ENCODE measurements around the gene STK32C.
A peak's percentile ranks its signal among the peaks of the same experiment; 100 is the strongest.
"Not testable (repeated sequence)": the region's sequence is repeated elsewhere in the genome, so short reads cannot be mapped to it uniquely, and the experiment has no call there.

Gene STK32C

GRCh38 chr10:132307823-132308586, at the start of gene STK32C:
TSS of gene STK32C (minus strand) at chr10:132307950. CDS start at chr10:132307833, 117 bp downstream.
- no peak for DNase-seq (ENCODE audit: low spot score)

GRCh38 chr10:132356621-132357195, 49.0 kb upstream of the STK32C start:
- DNase-seq (ENCODE audit: low spot score): no peak
- FAIRE-seq: no peak

More at GRCh38 chr10:132307823-132308586, at the start of gene STK32C:
- no peak for FAIRE-seq

- FAIRE-seq: no peak
- DNase-seq (ENCODE audit: low spot score): no peak
Observed at GRCh38 chr10:132355754-132356153, 48.0 kb upstream of the STK32C start.

GRCh38 chr10:132355297-132355696, 47.5 kb upstream of the STK32C start:
- no peak for FAIRE-seq

GRCh38 chr10:132354356-132355094, 46.8 kb upstream of the STK32C start:
- FAIRE-seq: no peak
- no peak for DNase-seq (ENCODE audit: low spot score)

More at GRCh38 chr10:132355297-132355696, 47.5 kb upstream of the STK32C start:
- no peak for DNase-seq (ENCODE audit: low spot score)

- FAIRE-seq (no peak), DNase-seq (ENCODE audit: low spot score) (no peak)
Observed at GRCh38 chr10:132353456-132354355, 46.0 kb upstream of the STK32C start.

GRCh38 chr10:132352462-132353308, 44.9 kb upstream of the STK32C start:
- DNase-seq (ENCODE audit: low spot score): peak; percentile 68
- FAIRE-seq: not testable (repeated sequence)

GRCh38 chr10:132351611-132352010, 43.9 kb upstream of the STK32C start:
- DNase-seq (ENCODE audit: low spot score) (no peak), FAIRE-seq (no peak)

- DNase-seq (ENCODE audit: low spot score): no peak
- no peak for FAIRE-seq
Observed at GRCh38 chr10:132350946-132351345, 43.2 kb upstream of the STK32C start.

- FAIRE-seq (no peak), DNase-seq (ENCODE audit: low spot score) (no peak)
Observed at GRCh38 chr10:132350391-132350790, 42.6 kb upstream of the STK32C start.

GRCh38 chr10:132349766-132350165, 42.0 kb upstream of the STK32C start:
- FAIRE-seq: no peak
- DNase-seq (ENCODE audit: low spot score): no peak

GRCh38 chr10:132347931-132348267, 40.1 kb upstream of the STK32C start:
- no peak for DNase-seq (ENCODE audit: low spot score)
- no peak for FAIRE-seq

GRCh38 chr10:132347211-132347930, 39.6 kb upstream of the STK32C start:
- FAIRE-seq (no peak), DNase-seq (ENCODE audit: low spot score) (no peak)

- DNase-seq (ENCODE audit: low spot score): no peak
- no peak for FAIRE-seq
Observed at GRCh38 chr10:132346806-132347205, 39.1 kb upstream of the STK32C start.

- DNase-seq (ENCODE audit: low spot score) (no peak), FAIRE-seq (no peak)
Observed at GRCh38 chr10:132345345-132345744, 37.6 kb upstream of the STK32C start.

- no peak for DNase-seq (ENCODE audit: low spot score)
- no peak for FAIRE-seq
Observed at GRCh38 chr10:132344386-132344785, 36.6 kb upstream of the STK32C start.

GRCh38 chr10:132342553-132342952, 34.8 kb upstream of the STK32C start:
- FAIRE-seq: no peak
- no peak for DNase-seq (ENCODE audit: low spot score)

GRCh38 chr10:132341781-132342180, 34.0 kb upstream of the STK32C start:
- no peak for DNase-seq (ENCODE audit: low spot score)
- FAIRE-seq: no peak

GRCh38 chr10:132341017-132341416, 33.3 kb upstream of the STK32C start:
- DNase-seq (ENCODE audit: low spot score) (no peak), FAIRE-seq (no peak)

- no peak for FAIRE-seq
Observed at GRCh38 chr10:132339276-132339675, 31.5 kb upstream of the STK32C start.

More at GRCh38 chr10:132339276-132339675, 31.5 kb upstream of the STK32C start:
- no peak for DNase-seq (ENCODE audit: low spot score)
